HG02973 (cell line): ENCODE data around the gene PAQR9.

Source experiments
- ATAC-seq: cut with Tn5 transposase; IDR thresholded peaks from one replicate; pipeline ENCODE4 v1.9.1; 2021; ENCODE audit warnings: moderate library complexity; ENCODE audit not compliant: unreplicated experiment

PAQR9 gene

DNA sequence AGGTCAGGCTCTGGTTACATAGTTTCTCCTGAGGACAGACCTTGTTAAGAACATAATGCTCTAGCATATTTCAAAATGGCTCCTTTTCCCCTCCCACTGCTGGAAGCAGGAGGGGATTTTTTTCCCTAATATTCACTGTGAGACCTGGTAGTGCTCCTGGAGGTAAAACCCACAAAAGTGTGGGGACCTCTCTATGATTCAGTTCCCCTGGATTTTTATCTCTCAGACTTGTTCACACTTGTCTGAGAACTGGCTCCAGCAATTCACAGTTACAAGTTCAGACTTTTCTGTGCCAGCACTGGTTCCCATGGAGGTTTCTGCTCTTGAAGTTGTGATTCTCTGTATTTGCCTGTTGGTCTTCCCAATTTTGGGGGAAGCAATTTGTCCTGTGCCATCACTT lies 38.3 kb downstream of the PAQR9 start:
- no peak for ATAC-seq

DNA sequence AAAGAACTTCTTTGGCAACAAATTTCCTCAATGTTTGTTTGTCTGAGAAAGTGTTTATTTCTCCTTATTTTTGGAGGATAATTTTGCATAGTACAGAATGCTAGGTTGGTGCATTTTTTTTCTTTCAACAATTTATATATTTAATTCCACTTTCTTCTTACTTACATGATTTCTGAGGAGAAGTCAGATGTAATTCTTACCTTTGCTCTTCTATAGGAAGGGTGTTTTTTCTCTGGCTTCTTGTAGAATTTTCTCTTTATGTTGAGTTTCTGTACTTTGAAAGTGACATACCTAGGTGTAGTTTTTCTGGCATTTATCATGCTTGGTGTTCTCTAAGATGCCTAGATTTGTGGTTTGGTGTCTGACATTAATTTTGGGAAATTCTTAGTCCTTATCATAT lies 39.8 kb downstream of the PAQR9 start:
- ATAC-seq = no peak

DNA sequence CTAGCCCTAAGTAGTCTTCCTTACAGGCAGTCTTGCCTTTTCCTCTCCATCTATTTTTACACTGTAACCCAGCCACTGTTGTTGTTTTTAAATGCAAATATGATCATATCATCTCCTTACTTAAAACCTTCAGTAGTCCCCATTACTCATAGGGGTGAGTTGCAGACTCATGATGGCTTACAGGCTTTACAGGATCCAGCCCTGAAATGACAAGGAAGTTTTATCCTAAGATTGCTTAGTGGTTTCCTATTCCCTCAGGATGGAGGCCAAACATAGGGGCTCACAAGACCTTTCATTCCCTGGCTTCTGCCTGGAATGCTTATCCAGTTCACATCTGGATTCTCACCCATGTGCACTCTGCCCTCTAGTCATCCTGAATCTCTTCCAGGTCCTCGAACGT lies 46.9 kb downstream of the PAQR9 start:
- no peak for ATAC-seq

DNA sequence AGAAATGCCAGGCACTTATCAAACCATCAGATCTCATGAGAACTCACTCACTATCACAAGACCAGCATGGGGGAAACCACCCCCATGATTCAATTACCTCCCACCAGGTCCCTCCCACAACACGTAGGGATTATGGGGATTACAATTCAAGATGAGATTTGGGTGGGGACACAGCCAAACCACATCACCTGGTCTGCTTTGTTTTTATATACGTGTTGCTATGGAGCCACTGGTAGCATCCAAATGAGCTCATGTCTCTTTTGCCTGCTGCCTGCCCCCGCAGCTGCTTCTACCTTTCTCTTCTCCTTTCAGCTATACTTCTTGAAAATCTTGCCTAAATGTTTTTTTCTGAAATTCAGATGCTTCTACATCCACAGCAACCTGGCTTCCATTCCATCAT lies 47.8 kb downstream of the PAQR9 start:
- no peak for ATAC-seq

DNA sequence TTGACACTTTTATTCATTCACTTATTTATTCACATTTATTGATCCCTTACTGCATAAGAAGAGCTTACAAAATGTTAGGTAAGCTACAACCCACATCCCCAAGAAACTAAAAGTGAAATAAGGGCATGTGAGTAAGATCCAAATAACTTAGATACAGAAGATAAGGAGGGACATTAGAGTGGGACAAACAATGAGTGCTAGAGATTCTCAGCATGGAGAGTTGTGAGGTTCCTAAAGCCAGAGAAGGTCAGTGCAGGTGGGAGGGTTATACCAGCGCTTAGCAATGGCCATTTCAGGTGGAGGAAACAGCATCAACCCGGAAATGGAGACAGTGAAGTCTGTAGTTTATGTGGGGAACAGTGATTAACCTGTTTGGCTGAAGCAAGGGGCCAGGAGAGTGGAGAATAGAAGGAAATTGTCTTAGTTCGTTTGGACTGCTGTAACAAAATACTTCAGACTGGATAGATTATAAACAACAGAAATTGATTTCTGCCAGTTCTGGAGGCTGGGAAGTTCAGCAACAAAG lies 49.1 kb downstream of the PAQR9 start:
- no peak for ATAC-seq

DNA sequence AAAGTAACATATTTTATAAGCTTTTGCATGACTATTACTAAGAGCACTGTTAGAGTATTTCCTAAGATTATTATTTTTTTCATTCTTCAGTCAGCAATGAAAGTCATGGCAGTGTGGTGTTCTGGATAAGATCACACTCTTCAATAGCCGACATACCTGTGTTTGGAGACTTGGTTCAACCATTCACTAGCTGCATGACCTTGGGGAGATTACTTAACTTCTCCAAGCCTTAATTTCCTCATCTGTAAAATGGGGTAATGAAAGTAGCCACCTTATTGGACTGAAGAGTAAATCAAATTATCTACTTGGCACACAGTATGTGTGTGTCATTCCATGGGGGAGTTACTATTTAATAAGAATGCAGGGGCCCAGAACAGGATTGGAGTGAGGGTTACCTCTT lies 50.0 kb downstream of the PAQR9 start:
- ATAC-seq = no peak

DNA sequence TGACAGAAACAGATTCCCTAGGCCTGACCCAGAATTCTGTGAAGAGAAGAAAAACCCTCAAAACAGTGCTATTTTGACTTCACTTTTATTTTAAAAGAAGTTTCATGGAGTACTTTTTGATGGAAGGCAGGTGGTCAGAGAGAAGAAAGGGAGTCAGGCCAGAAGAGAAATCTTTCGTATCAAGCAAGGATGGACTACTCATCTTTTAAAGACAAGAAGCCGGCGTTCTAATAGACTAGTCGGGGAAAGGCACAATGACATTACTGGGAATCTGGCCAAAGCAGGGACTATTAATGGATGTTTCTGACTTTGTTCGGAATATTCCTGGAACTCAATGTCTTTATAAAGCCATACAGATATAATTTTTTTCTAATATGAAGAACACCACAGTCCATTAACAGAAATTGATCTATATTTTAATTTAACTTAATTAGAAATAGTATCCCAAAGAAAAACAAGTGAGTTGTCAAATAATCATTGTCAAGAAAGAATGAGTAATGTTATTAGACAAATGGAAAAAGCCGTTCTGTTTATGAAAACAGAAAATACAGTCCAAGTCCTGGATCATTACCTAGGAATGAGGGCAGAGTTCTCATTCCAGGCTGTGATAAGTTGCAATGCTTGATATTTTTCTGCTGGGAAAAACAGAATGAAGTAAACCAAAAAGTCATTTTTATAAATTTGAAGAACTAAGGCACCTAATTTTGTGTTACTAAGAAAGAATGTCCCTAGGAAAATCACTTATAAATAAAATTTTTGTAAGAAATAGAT lies 50.9 kb downstream of the PAQR9 start:
- ATAC-seq = no peak
